Measurements from ENCODE around the gene MIOX. TPM values are rescaled to one million over a fixed set of nuclear protein-coding genes. Genes with fewer than 3 reads are reported as not detected.

Gene MIOX
- total RNA-seq, 1 experiment from 2014 or later = 0.39 TPM

DNA sequence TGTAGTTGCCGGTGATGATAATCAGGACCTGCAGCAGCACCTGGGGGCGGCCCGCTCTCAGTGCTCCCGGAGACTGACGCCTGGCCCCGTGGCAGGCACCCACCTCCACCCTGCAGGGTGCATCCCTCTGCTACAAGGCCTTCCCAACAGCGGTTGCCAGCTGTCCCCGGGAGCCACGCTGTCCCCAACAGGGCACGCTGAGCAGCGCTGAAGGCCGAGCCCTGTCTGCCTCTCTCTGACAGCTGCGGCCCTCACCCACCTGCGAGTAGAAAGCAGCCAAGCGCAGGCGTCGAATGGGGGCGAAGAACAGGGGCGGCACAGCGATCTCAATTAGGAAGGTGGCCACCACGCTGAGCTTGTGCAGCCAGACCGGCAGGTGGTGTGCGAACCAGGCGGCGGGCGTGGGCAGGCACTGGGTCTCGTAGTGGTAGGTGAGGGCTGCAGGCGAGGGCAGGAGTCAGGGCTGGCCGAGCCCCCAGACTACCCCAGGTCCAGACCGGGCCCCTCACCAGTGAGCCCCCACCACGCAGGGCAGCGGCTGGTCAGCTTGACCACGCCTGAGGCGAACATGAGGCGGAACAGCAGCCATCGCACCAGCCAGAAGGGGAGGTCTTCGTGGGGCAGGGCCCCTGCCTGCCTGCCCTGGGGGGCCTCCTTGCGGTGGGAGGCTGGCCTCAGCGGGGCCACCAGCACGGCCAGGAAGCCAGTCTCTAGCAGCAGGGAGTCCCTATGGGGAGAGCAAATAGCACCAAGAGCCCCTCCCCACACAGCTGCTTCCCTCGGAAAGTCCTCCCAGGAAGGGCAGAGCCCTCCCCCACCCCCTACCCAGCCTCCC is 19.3 kb downstream of the MIOX start:
- H3K27ac ChIP-seq (ENCODE audit: low read depth, low read length) = peak overlapping the region; percentile 18; the same call in 1 of the 2 replicates
- H3K9me2 ChIP-seq (ENCODE audit: insufficient read depth) = no peaks in the 10 kb centered on the region
- ATAC-seq = no peak
- intact Hi-C loops (cut with micrococcal nuclease) = no loop called here
- POLR2A ChIA-PET = no interaction called here
- H3K4me1 ChIP-seq (ENCODE audit: control insufficient read depth in 1 of 2, insufficient read depth in 2 of 2, low read length in 2 of 2) = peaks cover 10 to 17% of the 10 kb centered on the region in 2 experiments
- peaks cover 44% of the 10 kb centered on the region for H3K79me2 ChIP-seq (ENCODE audit: insufficient read depth, low read length)
- no peak overlapping the region for H2AFZ ChIP-seq (ENCODE audit: low read depth, low read length, poor library complexity, severe bottlenecking)
- no TSS peak for BruUV-seq (replicated peaks)
- H3K4me2 ChIP-seq (ENCODE audit: low read length) = peak overlapping the region; percentile 93
- RAD21 ChIA-PET (ENCODE audit: low non-redundant PET in 1 of 2, low total read pairs in 2 of 2, uncharacterized antibody in 2 of 2, unreplicated experiment in 2 of 2) = no interaction called here
- no peaks in the 10 kb centered on the region for H3K9me3 ChIP-seq (ENCODE audit: control insufficient read depth in 1 of 2, insufficient read depth in 1 of 2, low read depth in 1 of 2, low read length in 2 of 2)
- H4K20me1 ChIP-seq (ENCODE audit: insufficient read depth) = no peaks in the 10 kb centered on the region
- H3K4me3 ChIP-seq (replicated peaks in 1 of 2; ENCODE audit: low read depth in 1 of 2, low read length in 2 of 2) = peak overlapping the region; percentile 67 to 99
- CTCF ChIA-PET = no interaction called here
- H3K9ac ChIP-seq (ENCODE audit: low read length) = peak overlapping the region; percentile 94; the same call in 1 of the 2 replicates
- H3K27me3 ChIP-seq (ENCODE audit: insufficient read depth, low read length) = no peaks in the 10 kb centered on the region
- DNase-seq (ENCODE audit: low read depth, low spot score) = no peak
- TF ChIP-seq TCF7L2 (IDR thresholded peaks at IDR 0.05; ENCODE audit: borderline replicate concordance, extremely low read depth, insufficient read depth, insufficient read length) = no peak
- no peak for TF ChIP-seq CBX3 (IDR thresholded peaks at IDR 0.05; ENCODE audit: low read depth)
- TF ChIP-seq SP1 (IDR thresholded peaks at IDR 0.05; ENCODE audit: low read depth) = no peak
- no peak for TF ChIP-seq EZH2 (IDR thresholded peaks at IDR 0.05)
- no peak for TF ChIP-seq RAD21 (IDR thresholded peaks at IDR 0.05; ENCODE audit: low read depth)
- TF ChIP-seq JUND (IDR thresholded peaks at IDR 0.05) = no peak
- TF ChIP-seq, protein P1, sequence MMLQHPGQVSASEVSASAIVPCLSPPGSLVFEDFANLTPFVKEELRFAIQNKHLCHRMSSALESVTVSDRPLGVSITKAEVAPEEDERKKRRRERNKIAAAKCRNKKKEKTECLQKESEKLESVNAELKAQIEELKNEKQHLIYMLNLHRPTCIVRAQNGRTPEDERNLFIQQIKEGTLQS (IDR thresholded peaks at IDR 0.05) = no peak
- TF ChIP-seq SIN3A (IDR thresholded peaks at IDR 0.05; ENCODE audit: low read depth) = no peak
- TF ChIP-seq ELF1 (IDR thresholded peaks at IDR 0.05; ENCODE audit: borderline replicate concordance, low read depth) = no peak
- no peak for TF ChIP-seq YY1 (IDR thresholded peaks at IDR 0.05; ENCODE audit: extremely low read depth, insufficient replicate concordance, low read depth, low read length)
- no peak for TF ChIP-seq EZH2phosphoT487 (IDR thresholded peaks at IDR 0.05; ENCODE audit: borderline replicate concordance)
- TF ChIP-seq, protein P2, sequence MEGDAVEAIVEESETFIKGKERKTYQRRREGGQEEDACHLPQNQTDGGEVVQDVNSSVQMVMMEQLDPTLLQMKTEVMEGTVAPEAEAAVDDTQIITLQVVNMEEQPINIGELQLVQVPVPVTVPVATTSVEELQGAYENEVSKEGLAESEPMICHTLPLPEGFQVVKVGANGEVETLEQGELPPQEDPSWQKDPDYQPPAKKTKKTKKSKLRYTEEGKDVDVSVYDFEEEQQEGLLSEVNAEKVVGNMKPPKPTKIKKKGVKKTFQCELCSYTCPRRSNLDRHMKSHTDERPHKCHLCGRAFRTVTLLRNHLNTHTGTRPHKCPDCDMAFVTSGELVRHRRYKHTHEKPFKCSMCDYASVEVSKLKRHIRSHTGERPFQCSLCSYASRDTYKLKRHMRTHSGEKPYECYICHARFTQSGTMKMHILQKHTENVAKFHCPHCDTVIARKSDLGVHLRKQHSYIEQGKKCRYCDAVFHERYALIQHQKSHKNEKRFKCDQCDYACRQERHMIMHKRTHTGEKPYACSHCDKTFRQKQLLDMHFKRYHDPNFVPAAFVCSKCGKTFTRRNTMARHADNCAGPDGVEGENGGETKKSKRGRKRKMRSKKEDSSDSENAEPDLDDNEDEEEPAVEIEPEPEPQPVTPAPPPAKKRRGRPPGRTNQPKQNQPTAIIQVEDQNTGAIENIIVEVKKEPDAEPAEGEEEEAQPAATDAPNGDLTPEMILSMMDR (IDR thresholded peaks at IDR 0.05 in 2 of 3, conservative IDR thresholded peaks at IDR 0.05 in 1 of 3; ENCODE audit: borderline replicate concordance in 1 of 3, insufficient read depth in 1 of 3, low read depth in 2 of 3, low read length in 2 of 3) = no peak
- TF ChIP-seq, protein P3, sequence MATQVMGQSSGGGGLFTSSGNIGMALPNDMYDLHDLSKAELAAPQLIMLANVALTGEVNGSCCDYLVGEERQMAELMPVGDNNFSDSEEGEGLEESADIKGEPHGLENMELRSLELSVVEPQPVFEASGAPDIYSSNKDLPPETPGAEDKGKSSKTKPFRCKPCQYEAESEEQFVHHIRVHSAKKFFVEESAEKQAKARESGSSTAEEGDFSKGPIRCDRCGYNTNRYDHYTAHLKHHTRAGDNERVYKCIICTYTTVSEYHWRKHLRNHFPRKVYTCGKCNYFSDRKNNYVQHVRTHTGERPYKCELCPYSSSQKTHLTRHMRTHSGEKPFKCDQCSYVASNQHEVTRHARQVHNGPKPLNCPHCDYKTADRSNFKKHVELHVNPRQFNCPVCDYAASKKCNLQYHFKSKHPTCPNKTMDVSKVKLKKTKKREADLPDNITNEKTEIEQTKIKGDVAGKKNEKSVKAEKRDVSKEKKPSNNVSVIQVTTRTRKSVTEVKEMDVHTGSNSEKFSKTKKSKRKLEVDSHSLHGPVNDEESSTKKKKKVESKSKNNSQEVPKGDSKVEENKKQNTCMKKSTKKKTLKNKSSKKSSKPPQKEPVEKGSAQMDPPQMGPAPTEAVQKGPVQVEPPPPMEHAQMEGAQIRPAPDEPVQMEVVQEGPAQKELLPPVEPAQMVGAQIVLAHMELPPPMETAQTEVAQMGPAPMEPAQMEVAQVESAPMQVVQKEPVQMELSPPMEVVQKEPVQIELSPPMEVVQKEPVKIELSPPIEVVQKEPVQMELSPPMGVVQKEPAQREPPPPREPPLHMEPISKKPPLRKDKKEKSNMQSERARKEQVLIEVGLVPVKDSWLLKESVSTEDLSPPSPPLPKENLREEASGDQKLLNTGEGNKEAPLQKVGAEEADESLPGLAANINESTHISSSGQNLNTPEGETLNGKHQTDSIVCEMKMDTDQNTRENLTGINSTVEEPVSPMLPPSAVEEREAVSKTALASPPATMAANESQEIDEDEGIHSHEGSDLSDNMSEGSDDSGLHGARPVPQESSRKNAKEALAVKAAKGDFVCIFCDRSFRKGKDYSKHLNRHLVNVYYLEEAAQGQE (IDR thresholded peaks at IDR 0.05; ENCODE audit: low read depth) = no peak
- TF ChIP-seq POLR2A (IDR thresholded peaks at IDR 0.05; ENCODE audit: borderline replicate concordance, extremely low read depth, insufficient read depth, insufficient read length) = no peak
- no peak for TF ChIP-seq SRF (IDR thresholded peaks at IDR 0.05; ENCODE audit: low read depth)
- H3K36me3 ChIP-seq (ENCODE audit: control insufficient read depth in 1 of 2, insufficient read depth in 2 of 2, low read length in 2 of 2) = peaks cover 0 to 8% of the 10 kb centered on the region in 2 experiments; a peak in 1 of 4 replicates
